Activated naive CD4-positive, alpha-beta T cell treated with Interleukin-2 at 50 U/mL for 16 hours (primary cell): ENCODE measurements around the gene PGM2.
A peak's percentile ranks its signal among the peaks of the same experiment; 100 is the strongest.
"Not testable (repeated sequence)": the region's sequence is repeated elsewhere in the genome, so short reads cannot be mapped to it uniquely, and the experiment has no call there.

Experiments
- DNase-seq: peaks from one replicate; pipeline ENCODE4 v3.0.0-alpha.2; 2020

The PGM2 gene

GRCh38 chr4:37826295-37827029 lies at the start of gene PGM2:
TSS of gene PGM2 (plus strand) at chr4:37826686. CDS start at chr4:37826733, 47 bp downstream.
- peak; percentile 92 for DNase-seq

DNA sequence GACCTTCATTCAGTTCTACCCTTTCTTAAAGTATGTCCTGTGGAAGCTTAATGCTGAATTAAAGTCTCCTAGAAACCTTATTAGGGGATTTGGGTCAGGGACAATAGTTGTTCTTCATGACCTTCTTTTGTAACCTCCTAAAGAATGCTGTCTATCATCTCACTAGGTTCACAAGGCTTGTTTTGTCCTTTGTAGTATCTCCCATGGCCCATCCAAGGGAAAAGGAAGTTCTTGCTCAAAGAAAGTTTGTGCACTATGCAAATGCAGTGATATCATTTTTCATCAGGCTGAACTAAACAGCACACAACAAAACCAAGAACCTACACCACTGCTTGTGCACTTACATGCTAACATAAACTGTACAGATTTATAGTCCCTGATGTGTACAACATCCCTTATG lies 46.6 kb upstream of the PGM2 start:
- DNase-seq: no peak

DNA sequence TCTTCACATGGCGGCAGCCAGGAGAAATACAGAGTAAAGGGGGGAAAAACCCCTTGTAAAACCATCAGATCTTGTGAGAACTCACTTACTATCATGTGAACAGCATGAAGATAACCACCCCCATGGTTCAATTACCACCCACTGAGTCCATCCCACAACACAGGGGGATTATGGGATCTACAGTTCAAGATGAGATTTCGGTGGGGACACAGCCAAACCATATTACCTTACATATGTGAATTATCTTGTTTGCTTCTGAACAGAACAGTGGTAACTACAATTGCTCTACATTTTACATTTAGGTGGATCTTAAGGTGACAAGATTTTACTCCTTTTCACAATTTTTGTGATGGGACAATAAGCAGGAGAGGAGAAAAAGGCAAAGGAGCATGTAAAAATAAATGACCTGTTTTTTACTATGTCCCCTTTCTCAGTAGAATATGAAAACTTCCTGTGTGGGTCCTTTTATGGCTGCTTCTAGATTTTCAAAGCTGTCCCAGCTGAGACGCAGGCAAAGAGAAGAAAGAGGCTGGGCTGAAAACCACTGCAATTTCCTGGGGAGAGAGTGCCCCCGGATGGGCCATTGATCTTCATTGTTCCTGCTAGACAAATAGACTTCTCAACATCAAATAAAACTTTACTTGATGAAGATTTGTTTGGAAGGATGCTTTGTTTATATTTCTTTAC lies 45.9 kb upstream of the PGM2 start:
- DNase-seq: peak; percentile 34

DNA sequence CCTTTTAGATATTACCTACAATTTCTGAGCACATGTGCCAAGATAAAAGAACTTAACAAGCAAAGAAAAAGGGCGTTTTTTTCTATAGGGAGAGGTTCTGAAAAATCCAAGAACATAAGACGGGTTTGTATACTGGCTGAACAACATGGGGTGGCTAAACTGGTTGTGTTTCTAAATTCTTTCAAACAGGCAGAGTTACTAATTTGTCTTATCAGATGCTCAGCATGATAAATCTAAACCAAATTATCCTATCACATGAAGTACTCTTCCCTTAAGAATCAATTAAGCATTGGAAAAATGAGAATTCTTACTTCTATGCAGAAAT lies 45.4 kb upstream of the PGM2 start:
- DNase-seq: no peak

- not testable (repeated sequence) for DNase-seq
These were observed 40.2 kb upstream of the PGM2 start for GRCh38 chr4:37786267-37786666.

- not testable (repeated sequence) for DNase-seq
These were observed 38.5 kb upstream of the PGM2 start for GRCh38 chr4:37787883-37788460.

GRCh38 chr4:37788819-37789218 lies 37.7 kb upstream of the PGM2 start:
- DNase-seq: no peak

DNA sequence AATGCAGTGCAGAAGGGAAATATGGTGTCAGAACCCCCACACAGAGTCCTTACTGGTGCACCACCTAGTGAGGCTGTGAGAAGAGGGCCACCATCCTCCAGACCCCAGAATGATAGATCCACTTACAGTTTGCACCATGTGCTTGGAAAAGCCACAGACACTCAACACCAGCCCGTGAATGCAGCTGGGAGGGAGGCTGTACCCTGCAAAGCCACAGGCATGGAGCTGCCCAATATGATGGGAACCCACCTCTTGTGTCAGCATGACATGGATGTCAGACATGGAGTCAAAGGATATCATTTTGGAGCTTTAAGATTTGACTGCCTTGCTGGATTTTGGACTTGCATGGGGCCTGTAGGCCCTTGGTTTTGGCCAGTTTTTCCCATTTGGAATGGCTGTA lies 34.2 kb upstream of the PGM2 start:
- no peak for DNase-seq

DNA sequence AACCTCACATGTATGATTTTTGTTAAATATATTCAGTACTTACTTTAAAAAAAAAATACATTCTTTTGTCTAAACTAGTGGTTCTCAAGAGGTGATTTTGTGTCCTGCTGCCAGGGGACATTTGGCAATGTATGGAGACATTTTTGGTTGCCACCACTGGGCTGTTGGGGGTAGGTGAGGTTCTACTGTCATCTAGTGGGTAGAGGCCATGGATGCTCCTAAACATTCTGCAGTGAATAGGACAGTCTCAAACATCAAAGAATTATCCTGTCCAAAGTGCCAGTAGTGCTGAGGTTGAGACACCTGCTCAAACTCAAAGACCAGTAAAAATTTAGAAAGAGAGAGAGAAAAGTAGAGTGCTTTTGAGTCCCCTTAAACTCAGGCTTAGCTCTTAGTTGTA lies 32.9 kb upstream of the PGM2 start:
- DNase-seq: no peak

GRCh38 chr4:37794056-37794455 lies 32.4 kb upstream of the PGM2 start:
- no peak for DNase-seq

DNA sequence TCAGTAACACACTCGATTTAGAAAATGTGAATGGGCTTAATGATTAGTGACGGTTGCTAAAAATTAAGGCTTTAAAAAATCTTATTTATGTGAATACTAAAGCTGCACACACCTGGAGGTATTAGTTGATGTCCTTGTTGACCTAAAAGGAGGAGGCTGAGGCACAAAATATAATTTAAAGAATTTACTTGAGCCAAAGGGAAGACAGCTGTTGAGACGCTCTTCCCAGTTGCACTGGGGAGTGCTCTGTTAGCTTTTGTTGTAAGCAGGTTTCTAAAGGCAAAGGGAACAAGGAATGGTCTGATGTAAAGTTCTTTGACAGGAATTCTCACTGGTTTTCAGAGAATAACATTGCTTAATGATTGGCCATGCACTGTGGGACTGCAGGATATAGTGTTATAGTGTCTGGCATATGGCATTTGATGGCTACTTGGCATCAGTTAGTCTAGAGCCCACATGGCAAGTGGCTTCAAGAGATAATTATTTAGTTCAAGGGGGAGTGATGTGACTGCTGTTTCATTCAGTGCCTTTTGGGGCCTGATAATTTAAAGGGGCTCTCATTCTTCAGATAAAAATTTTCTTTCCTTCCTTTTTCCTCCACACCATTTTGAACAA lies 30.8 kb upstream of the PGM2 start:
- DNase-seq: no peak

DNA sequence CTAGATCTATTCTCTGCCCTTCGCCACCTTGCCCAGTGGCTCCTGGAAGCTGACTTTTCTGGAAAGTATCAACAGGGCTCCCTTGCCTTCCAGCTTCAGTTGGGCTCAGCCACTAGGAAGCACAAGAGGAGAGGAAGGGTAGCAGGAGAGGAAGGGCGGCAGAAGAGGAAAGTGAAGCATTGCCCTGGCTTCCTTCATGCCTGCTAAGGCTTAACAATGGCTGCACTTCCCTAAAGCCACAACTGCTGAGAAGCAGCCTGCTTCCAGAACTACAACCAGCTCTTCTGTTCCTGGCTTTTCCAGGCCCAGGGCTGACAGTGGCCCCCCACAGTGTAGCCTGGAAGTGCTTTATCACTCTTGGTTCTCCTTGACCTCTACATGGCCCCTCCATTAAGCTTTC lies 29.1 kb upstream of the PGM2 start:
- no peak for DNase-seq

DNA sequence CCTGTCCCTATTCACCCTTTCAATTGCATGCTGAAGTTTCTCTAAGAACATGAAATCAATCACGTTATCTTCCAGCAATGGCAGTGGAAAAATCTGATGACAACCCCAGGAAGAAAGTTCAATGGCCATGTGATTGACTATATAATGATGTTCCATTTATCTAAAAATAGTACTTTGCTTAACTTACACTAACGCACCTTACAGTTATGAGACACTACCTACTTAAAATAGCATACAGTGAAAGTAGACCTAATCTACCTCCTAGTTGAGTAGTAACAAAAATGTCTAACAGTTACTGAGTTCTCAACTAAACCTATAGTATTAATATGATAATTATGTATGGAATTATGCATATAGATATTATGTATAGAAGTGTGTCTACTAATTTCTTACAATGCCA lies 28.6 kb upstream of the PGM2 start:
- no peak for DNase-seq

DNA sequence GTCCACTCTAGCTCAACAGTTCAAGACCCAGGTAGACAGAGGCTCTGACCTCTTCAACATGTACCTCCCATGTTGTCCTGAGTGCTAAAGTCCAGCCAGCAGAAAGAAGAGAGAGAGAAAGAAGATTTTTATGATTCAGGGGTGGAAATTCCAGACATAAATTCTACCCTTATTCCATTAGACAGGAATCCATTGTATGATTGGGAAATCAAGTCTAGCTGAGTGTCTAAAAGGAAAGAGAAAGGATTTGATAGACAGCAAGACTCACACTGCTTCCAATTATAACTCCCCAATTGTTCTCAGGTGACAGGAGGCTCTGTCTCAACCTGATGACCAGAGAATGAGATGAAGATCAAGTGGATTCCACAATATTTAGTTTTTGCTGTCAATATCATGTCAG lies 27.9 kb upstream of the PGM2 start:
- no peak for DNase-seq

GRCh38 chr4:37799941-37800554 lies 26.4 kb upstream of the PGM2 start:
- DNase-seq: no peak

DNA sequence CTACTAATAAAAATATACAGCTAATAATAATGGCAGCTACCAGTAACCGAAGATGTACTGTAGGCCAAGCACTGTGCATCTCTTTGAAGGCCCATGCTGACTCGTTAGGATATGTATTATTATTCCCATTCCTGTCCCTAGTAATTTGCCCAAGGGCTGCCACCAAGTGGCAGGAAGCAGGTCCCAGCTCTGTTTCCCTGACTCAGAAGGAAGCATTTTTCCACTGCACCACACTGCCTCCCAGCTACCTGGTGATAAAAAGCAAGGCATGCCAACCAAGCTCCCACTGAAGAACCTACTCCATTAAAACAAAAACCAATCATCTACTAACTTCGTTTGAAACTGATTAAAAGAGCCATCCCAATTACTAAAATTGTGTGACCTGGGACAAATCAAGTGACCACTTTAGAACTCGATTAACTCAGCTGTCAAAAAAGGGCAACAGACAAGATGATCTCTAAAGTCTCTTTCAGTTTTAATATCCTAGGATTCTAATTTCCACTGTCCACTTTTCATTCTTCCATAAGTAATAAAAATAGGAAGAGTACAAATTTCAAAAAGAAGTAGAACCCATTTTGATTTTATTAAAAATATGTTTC lies 24.3 kb upstream of the PGM2 start:
- no peak for DNase-seq

DNA sequence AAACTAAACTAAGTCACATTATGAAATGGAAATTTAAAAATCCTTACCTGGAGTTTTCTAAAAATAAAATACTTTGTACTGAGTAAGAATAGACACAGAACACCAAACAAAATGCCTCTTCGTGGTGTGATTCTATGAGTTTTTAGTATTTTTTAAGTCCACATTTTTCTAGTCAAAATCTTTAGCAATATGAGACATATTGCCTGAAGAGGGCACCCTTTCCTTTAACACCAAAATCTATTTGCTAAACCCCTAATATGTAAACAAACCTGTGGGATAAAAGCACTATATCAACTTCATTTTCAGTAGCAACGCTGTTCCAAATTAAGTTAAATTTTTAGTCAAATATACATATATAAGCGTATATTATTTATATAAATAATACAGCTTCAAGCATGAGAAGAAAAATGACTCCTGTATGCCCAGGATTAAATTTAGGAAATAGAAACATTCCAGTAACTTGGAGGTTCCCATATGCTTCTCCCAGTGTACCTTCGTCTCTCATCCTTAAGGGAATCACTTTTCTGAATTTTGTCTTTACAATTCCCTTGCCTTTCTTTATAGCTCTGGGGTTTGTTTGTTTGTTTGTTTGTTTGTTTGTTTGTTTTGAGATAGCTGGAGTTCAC lies 23.0 kb upstream of the PGM2 start:
- no peak for DNase-seq

DNA sequence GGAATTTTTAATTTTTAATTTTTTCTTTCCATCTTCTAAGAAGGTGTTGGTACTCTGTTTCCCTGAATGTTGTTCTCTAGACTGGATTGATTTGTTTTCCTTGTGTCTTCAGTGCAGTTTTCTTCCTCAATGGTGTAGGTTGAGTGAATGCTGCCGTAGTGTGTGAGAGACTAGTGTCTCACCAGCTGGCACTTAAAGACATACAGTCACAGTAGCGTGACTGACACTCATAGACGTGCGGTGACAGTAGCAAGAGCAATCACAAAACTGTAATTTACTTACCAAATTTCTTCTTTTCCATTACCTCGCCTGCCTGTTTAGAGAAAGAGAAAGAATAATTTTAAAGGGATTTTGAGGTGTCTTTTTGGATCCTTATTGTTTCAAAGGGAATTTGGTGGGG lies 21.4 kb upstream of the PGM2 start:
- DNase-seq: no peak

GRCh38 chr4:37812713-37813112 lies 13.8 kb upstream of the PGM2 start:
- DNase-seq: no peak

DNA sequence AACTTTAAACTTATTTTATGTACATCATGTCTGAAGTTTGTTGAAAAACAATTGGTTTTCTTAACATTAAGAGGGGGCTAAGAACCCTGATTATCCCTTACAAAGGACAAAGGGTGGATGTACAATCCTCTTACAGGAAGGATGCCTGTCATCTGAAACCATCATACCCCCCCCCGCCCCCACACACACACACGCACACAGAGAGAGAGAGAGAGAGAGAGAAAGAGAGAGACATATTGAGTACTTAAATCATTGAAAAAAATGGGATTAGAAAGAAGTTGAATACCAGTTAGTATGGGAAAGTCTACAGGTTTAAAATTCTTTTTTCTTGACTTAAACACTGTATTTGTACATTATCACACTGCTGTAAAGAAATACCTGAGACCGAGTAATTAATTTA lies 10.9 kb upstream of the PGM2 start:
- no peak for DNase-seq

- DNase-seq: no peak
These were observed 10.5 kb upstream of the PGM2 start for GRCh38 chr4:37816006-37816405.

DNA sequence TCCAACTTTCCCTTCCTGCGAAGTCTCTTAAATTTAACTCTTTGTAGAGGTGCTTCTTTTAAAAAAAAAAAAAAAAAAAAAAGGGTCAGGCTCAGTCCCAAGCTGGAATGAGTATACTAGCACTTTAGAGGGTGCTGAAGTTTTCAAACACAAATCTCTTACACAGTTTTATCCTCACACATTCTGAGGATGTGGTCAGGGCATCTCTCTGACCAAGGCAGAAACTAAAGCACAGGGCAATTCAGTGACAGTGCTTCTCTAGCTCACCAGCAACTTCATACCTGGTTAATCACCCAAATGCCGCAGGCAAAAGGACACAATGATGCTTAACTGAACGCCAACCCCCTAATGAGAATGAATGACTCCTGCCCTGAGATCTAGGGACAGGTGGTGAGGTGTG lies 9.8 kb upstream of the PGM2 start:
- DNase-seq: no peak

GRCh38 chr4:37818752-37819151 lies 7.7 kb upstream of the PGM2 start:
- no peak for DNase-seq
